Measurements from ENCODE around the gene MAU2. TPM values are rescaled to one million over a fixed set of nuclear protein-coding genes. Genes with fewer than 3 reads are reported as not detected.

Gene MAU2
- total and polyA plus RNA-seq, 5 donors from 2014 or later = 16.5 to 146 (median 20.3) TPM

DNA sequence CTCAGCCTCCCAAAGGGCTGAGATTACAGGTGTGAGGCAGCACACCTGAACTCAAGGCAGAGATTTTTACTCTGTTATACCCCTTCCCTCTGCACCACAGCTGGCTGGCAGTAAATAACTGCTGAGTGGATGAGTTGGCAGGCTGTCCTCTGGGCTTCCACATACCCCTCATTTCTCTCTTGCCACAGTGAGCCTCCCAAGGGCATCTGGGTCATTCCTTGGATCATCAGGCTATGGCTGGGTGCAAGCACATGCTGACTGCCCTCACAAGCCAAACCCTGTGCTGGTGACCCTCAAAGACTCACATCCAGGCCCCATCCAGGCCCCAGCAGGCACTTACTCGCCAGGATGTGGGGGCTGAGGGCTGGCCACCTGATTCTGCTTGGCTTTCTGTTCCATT, 4.5 kb upstream of the MAU2 start:
- H3K9me3 Mint-ChIP-seq = no peaks in the 10 kb centered on the region
- no peaks in the 10 kb centered on the region for H3K9me3 ChIP-seq (ENCODE audit: control insufficient read depth in 2 of 2, low read length in 2 of 2)
- peaks cover 30% of the 10 kb centered on the region for H3K36me3 Mint-ChIP-seq
- H3K4me3 Mint-ChIP-seq = peak overlapping the region in 1 of 4 donors; percentile 5
- H3K4me1 ChIP-seq (ENCODE audit: control insufficient read depth, insufficient read depth, low read length, poor library complexity, severe bottlenecking) = peaks cover 15% of the 10 kb centered on the region
- DNase-seq (no peak), ATAC-seq (ENCODE audit: low read depth in 2 of 2) (no peak)
- H3K4me3 ChIP-seq (ENCODE audit: low read depth, low read length) = no peak overlapping the region
- no peaks in the 10 kb centered on the region for H3K27me3 ChIP-seq (ENCODE audit: control insufficient read depth, insufficient read depth, low read length)
- H3K27ac Mint-ChIP-seq = no peak overlapping the region
- no peak overlapping the region for H3K27ac ChIP-seq (ENCODE audit: insufficient read depth, low read length, poor library complexity, severe bottlenecking)
- no peaks in the 10 kb centered on the region for H3K27me3 Mint-ChIP-seq
- peaks cover 45% of the 10 kb centered on the region for H3K36me3 ChIP-seq (ENCODE audit: control insufficient read depth, insufficient read depth, low read length)
- H3K4me1 Mint-ChIP-seq = peaks cover 4 to 39% (median 16%) of the 10 kb centered on the region in 4 donors

DNA sequence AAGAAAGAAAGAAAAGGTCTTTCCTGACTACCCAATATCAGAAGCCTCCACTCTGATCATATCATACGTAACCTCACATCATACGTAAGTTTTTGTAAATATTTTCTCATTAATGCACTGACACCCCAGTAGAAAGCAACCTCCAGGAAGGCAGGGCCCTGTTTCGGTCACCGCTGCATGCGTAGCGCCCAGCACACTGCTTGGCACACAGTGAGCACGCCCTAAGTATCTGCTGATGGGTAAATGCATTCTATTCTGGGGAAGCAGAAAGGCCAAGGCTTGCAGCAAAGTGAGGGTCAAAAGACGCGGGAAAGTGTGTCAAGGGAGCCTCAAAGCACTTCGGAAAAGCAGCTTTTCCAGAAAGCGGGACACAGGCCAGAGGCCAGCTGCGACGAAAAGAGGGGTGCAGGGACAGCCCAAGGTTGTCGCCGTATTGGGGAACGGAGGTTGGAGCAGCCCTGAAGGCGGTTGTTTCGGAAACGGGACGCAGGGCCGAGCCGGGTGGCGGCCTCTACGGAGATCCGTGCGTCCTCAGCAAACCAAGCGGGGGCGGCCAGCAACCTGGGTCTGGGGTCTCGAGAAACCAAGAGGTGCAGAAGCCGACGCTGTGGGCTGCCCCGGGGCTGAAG, 783 bp upstream of the MAU2 start:
- Mint-ChIP-seq H3K4me3 (peak overlapping the region; percentile 94 to 99 (median 98)), H3K27me3 (no peaks in the 10 kb centered on the region), H3K9me3 (no peaks in the 10 kb centered on the region), H3K36me3 (peaks cover 28% of the 10 kb centered on the region), H3K27ac (peak overlapping the region; percentile 98 to 99 (median 99)), H3K4me1 (peaks cover 11 to 58% (median 23%) of the 10 kb centered on the region in 4 donors)
- Histone ChIP-seq H3K9me3 (ENCODE audit: control insufficient read depth in 2 of 2, low read length in 2 of 2) (no peaks in the 10 kb centered on the region), H3K4me1 (ENCODE audit: control insufficient read depth, insufficient read depth, low read length, poor library complexity, severe bottlenecking) (peaks cover 40% of the 10 kb centered on the region), H3K27me3 (ENCODE audit: control insufficient read depth, insufficient read depth, low read length) (no peaks in the 10 kb centered on the region), H3K36me3 (ENCODE audit: control insufficient read depth, insufficient read depth, low read length) (peaks cover 34% of the 10 kb centered on the region), H3K4me3 (ENCODE audit: low read depth, low read length) (peak overlapping the region; percentile 91), H3K27ac (ENCODE audit: insufficient read depth, low read length, poor library complexity, severe bottlenecking) (peak overlapping the region; percentile 87)
- no peak for ATAC-seq (ENCODE audit: low read depth in 2 of 2)
- peak in 1 of 3 donors; percentile 23 for DNase-seq

DNA sequence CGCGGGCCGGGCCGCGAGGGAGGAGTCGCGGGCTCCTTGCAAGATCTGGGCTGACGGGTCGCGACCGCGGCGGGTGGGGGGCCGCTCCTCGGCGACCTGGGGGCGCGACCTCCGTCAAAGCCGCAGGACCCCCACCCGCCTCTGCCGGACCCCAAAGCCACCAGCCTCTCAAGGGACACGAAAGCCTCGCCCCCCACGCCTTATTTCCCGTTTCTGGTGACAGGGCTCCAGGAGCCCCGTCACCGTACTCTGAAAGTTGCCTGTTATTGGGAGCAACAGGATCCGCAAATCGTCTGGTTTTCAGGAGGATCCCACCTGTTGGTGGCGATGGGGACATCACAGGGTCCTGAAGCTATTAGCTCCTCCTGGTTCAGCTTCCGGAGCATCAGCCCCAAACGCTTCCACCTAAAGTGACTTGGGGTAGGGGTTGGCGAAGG, 530 bp downstream of the MAU2 start:
- DNase-seq (peak in 1 of 3 donors; percentile 34), ATAC-seq (ENCODE audit: low read depth in 2 of 2) (no peak)
- peak overlapping the region; percentile 87 for H3K27ac ChIP-seq (ENCODE audit: insufficient read depth, low read length, poor library complexity, severe bottlenecking)

DNA sequence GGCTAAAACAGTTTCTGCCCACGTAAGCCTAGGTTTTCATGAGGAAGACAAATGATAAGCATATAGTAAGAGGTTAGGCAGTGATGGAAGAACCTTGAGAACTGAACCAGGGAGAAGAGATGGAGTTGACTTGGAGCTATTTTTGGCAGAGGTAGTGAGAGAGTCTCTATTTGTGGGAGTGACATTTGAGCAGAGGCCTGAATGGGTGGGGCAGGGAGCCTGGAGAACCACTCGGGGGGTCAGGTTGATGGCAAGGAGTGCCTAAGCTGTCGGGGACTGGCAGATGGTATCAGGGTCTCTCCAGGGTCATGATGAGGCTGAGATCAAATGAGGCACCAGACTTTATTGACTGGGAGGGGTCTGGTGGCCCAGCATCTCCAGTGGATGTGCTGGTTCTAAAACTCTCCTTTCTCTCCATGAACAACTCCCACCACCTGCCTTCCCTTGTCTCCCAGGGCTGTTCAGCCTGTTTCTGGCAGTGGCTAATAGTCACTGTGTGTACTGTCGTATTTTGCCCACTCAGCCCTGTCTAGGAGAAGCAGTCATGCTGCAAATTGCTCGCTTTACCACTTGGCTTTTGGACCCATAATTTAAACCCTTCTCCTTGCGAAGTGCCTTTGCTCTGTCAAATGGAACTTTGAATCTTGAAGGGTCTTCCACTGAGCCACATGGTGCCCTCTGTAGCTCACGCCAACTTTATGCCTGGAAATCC, 3.6 kb downstream of the MAU2 start:
- no peak for DNase-seq
- no peak for ATAC-seq (ENCODE audit: low read depth in 2 of 2)
- H3K9me3 ChIP-seq (ENCODE audit: control insufficient read depth in 2 of 2, low read length in 2 of 2) = no peaks in the 10 kb centered on the region
- peaks cover 41% of the 10 kb centered on the region for H3K36me3 ChIP-seq (ENCODE audit: control insufficient read depth, insufficient read depth, low read length)
- H3K27me3 Mint-ChIP-seq = no peaks in the 10 kb centered on the region
- H3K36me3 Mint-ChIP-seq = peaks cover 22% of the 10 kb centered on the region
- H3K27ac ChIP-seq (ENCODE audit: insufficient read depth, low read length, poor library complexity, severe bottlenecking) = no peak overlapping the region
- H3K27me3 ChIP-seq (ENCODE audit: control insufficient read depth, insufficient read depth, low read length) = no peaks in the 10 kb centered on the region
- no peaks in the 10 kb centered on the region for H3K9me3 Mint-ChIP-seq
- H3K27ac Mint-ChIP-seq = peak overlapping the region; percentile 9 to 52 (median 46)
- H3K4me1 ChIP-seq (ENCODE audit: control insufficient read depth, insufficient read depth, low read length, poor library complexity, severe bottlenecking) = peaks cover 43% of the 10 kb centered on the region
- H3K4me3 Mint-ChIP-seq = peak overlapping the region; percentile 11 to 59 (median 47)
- peaks cover 16 to 64% (median 27%) of the 10 kb centered on the region in 4 donors for H3K4me1 Mint-ChIP-seq
- no peak overlapping the region for H3K4me3 ChIP-seq (ENCODE audit: low read depth, low read length)

More for the DNA sequence above, 530 bp downstream of the MAU2 start:
- Mint-ChIP-seq H3K27ac (peak overlapping the region; percentile 92 to 99 (median 99)), H3K27me3 (no peaks in the 10 kb centered on the region), H3K36me3 (peaks cover 29% of the 10 kb centered on the region), H3K9me3 (no peaks in the 10 kb centered on the region), H3K4me3 (peak overlapping the region; percentile 93 to 99 (median 98)), H3K4me1 (peaks cover 12 to 66% (median 29%) of the 10 kb centered on the region in 4 donors)
- Histone ChIP-seq H3K9me3 (ENCODE audit: control insufficient read depth in 2 of 2, low read length in 2 of 2) (no peaks in the 10 kb centered on the region), H3K4me3 (ENCODE audit: low read depth, low read length) (peak overlapping the region; percentile 73), H3K36me3 (ENCODE audit: control insufficient read depth, insufficient read depth, low read length) (peaks cover 30% of the 10 kb centered on the region), H3K27me3 (ENCODE audit: control insufficient read depth, insufficient read depth, low read length) (no peaks in the 10 kb centered on the region), H3K4me1 (ENCODE audit: control insufficient read depth, insufficient read depth, low read length, poor library complexity, severe bottlenecking) (peaks cover 40% of the 10 kb centered on the region)

DNA sequence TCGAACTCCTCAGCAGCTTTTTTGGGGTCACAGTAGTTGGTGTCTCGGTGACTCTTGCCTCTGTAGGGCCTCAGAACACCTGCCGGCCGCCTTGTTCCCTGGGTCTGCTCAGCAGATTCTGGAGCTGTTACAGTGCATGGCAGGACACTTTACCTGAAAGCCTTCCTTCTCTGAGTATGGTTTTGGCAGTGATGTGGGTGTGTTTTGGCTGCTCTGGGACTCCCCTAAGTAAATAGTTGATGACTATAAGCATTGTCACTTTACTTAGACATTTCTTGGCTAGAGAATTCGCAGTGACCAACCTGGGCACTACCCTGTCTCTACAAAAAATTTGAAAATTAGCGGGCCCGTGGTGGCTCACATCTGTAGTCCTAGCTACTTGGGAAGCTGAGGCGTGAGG, 7.0 kb downstream of the MAU2 start:
- ATAC-seq (ENCODE audit: low read depth in 2 of 2) = no peak
- no peaks in the 10 kb centered on the region for H3K27me3 Mint-ChIP-seq

DNA sequence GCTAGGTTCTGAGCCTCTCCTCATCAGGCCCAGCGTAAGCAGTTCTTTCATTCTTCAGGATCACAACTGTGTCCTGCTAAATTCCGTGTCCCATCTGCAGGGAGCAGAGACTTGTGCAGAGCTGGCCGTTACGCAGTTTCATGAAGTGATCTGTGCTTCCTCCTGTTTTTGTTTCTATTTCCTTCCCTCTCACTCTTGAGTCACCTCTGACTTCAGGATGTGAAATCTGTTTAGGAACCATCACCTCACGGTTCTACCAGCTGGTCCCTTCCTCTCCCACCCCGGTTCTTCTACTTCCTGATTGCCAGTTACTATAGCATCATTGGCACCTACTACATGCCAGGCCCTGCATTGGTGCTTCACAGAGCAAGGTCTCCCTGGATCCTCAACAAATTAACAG, 8.5 kb downstream of the MAU2 start:
- Histone ChIP-seq H3K4me3 (ENCODE audit: low read depth, low read length) (no peak overlapping the region), H3K4me1 (ENCODE audit: control insufficient read depth, insufficient read depth, low read length, poor library complexity, severe bottlenecking) (peaks cover 15% of the 10 kb centered on the region), H3K27ac (ENCODE audit: insufficient read depth, low read length, poor library complexity, severe bottlenecking) (peak overlapping the region; percentile 33), H3K9me3 (ENCODE audit: control insufficient read depth in 2 of 2, low read length in 2 of 2) (no peaks in the 10 kb centered on the region), H3K36me3 (ENCODE audit: control insufficient read depth, insufficient read depth, low read length) (peaks cover 69% of the 10 kb centered on the region), H3K27me3 (ENCODE audit: control insufficient read depth, insufficient read depth, low read length) (no peaks in the 10 kb centered on the region)
- DNase-seq = peak in 1 of 3 donors; percentile 63
- Mint-ChIP-seq H3K27ac (peak overlapping the region; percentile 70 to 89 (median 88)), H3K27me3 (no peaks in the 10 kb centered on the region), H3K4me3 (peak overlapping the region in 3 of 4 donors; percentile 39 to 69 (median 55)), H3K9me3 (no peaks in the 10 kb centered on the region), H3K36me3 (peaks cover 24% of the 10 kb centered on the region), H3K4me1 (peaks cover 10 to 45% (median 29%) of the 10 kb centered on the region in 4 donors)
- ATAC-seq (ENCODE audit: low read depth in 2 of 2) = peak; percentile 28 to 55

More for the DNA sequence above, 7.0 kb downstream of the MAU2 start:
- Histone ChIP-seq H3K27ac (ENCODE audit: insufficient read depth, low read length, poor library complexity, severe bottlenecking) (no peak overlapping the region), H3K9me3 (ENCODE audit: control insufficient read depth in 2 of 2, low read length in 2 of 2) (no peaks in the 10 kb centered on the region), H3K4me1 (ENCODE audit: control insufficient read depth, insufficient read depth, low read length, poor library complexity, severe bottlenecking) (peaks cover 19% of the 10 kb centered on the region), H3K27me3 (ENCODE audit: control insufficient read depth, insufficient read depth, low read length) (no peaks in the 10 kb centered on the region), H3K36me3 (ENCODE audit: control insufficient read depth, insufficient read depth, low read length) (peaks cover 63% of the 10 kb centered on the region), H3K4me3 (ENCODE audit: low read depth, low read length) (no peak overlapping the region)
- no peak for DNase-seq
- Mint-ChIP-seq H3K4me3 (peak overlapping the region in 1 of 4 donors; percentile 56), H3K4me1 (peaks cover 14 to 51% (median 33%) of the 10 kb centered on the region in 4 donors), H3K36me3 (peaks cover 31% of the 10 kb centered on the region), H3K9me3 (no peaks in the 10 kb centered on the region), H3K27ac (no peak overlapping the region)

DNA sequence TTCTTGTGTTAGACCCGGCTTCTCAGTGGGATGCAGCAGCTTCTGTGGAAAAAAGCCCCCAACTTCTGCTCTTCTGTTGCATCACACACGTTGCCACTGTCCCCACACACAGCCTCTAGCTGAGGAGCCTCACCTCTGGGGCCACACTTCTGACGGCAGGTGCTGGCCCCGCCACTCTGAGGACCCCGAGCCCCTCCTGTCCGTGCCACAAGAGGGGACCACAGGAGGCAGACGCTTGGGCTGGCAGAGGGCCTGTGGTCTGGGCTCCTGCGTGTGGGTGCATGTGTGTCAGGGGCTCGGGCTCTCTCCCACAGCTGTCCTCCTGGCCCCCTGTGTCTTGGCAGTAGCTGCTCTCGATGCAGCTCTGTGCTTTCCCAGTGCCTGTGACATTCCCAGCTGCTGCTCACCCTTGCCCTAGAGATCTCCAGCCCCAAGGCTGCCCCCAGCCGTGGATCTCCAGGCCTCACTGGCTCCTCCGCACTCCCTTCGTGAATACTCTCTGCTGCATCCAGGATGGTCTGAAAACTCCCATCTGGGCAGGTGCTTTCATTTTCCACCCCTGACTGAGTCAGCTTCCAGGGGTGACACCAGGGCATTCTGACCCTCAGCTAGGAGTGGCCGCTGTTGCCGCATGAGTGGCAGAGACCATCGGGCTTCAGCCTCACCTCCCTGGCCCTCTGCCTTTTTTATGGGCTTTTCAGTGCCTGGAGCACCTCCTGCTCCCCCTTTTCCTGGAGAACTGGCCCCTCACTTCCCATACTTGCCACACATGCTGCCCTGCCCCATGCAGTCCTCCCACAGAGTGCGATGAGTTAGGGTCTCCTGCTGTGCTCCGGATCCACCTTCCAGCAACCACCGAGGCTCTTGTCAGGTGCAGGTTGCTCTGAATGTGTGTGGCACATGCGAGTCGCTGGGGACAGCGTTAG, 13.7 kb downstream of the MAU2 start:
- Mint-ChIP-seq H3K27ac (no peak overlapping the region), H3K4me1 (peaks cover 1 to 20% (median 11%) of the 10 kb centered on the region in 4 donors), H3K27me3 (no peaks in the 10 kb centered on the region), H3K9me3 (no peaks in the 10 kb centered on the region), H3K4me3 (no peak overlapping the region), H3K36me3 (peaks cover 17% of the 10 kb centered on the region)
- peaks cover 78% of the 10 kb centered on the region for H3K36me3 ChIP-seq (ENCODE audit: control insufficient read depth, insufficient read depth, low read length)
- no peaks in the 10 kb centered on the region for H3K27me3 ChIP-seq (ENCODE audit: control insufficient read depth, insufficient read depth, low read length)
- peaks cover 1% of the 10 kb centered on the region for H3K4me1 ChIP-seq (ENCODE audit: control insufficient read depth, insufficient read depth, low read length, poor library complexity, severe bottlenecking)
- H3K9me3 ChIP-seq (ENCODE audit: control insufficient read depth in 2 of 2, low read length in 2 of 2) = no peaks in the 10 kb centered on the region
- ATAC-seq (ENCODE audit: low read depth in 2 of 2) = no peak
- H3K27ac ChIP-seq (ENCODE audit: insufficient read depth, low read length, poor library complexity, severe bottlenecking) = no peak overlapping the region
- H3K4me3 ChIP-seq (ENCODE audit: low read depth, low read length) = no peak overlapping the region
- DNase-seq = no peak

Data from CD4-positive, CD25-positive, alpha-beta regulatory T cell (primary cell).